Smooth muscle cell (in vitro differentiated cells): ENCODE measurements around the gene CPNE2. TPM values are rescaled to one million over a fixed set of nuclear protein-coding genes. Genes with fewer than 3 reads are reported as not detected.

Experiments used
- DNase-seq: peaks from one replicate; lab custom pipeline; 2025; ENCODE audit not compliant: unreplicated experiment; lab: John Stamatoyannopoulos, UW
- H2AFZ ChIP-seq: fragments of 200-600 bp; sonication (generic); 2 replicates; pipeline ENCODE4 v1.6.0; 2016; ENCODE audit warnings: antibody characterized with exemption, low read depth, mild to moderate bottlenecking
- H3F3A ChIP-seq: fragments of 200-600 bp; sonication (generic); 2 replicates; pipeline ENCODE4 v1.6.0; 2017; ENCODE audit warnings: antibody characterized with exemption, low read depth
- H3K27ac ChIP-seq: fragments of 200-600 bp; sonication (generic); 2 replicates; pipeline ENCODE4 v1.5.1; 2016; ENCODE audit warnings: low read depth, mild to moderate bottlenecking
- H3K27me3 ChIP-seq: fragments of 200-600 bp; sonication (generic); 2 replicates; pipeline ENCODE4 v1.6.1; 2016; ENCODE audit warnings: low read depth, mild to moderate bottlenecking
- H3K36me3 ChIP-seq: fragments of 200-600 bp; sonication (generic); 2 replicates; pipeline ENCODE4 v1.5.1; 2016; ENCODE audit warnings: low read depth
- H3K4me1 ChIP-seq: fragments of 200-600 bp; sonication (generic); 2 replicates; pipeline ENCODE4 v1.5.1; 2016; ENCODE audit warnings: low read depth
- H3K4me2 ChIP-seq: fragments of 200-600 bp; sonication (generic); 2 replicates; pipeline ENCODE4 v1.6.0; 2016; ENCODE audit warnings: mild to moderate bottlenecking
- H3K4me3 ChIP-seq: fragments of 200-600 bp; sonication (generic); 2 replicates; pipeline ENCODE4 v1.5.1; 2016; ENCODE audit warnings: mild to moderate bottlenecking
- H3K79me2 ChIP-seq: fragments of 200-600 bp; sonication (generic); 2 replicates; pipeline ENCODE4 v1.6.0; 2016; ENCODE audit warnings: low read depth, mild to moderate bottlenecking
- H3K9ac ChIP-seq: fragments of 200-600 bp; sonication (generic); 2 replicates; pipeline ENCODE4 v1.6.0; 2016; ENCODE audit warnings: low read depth
- H3K9me3 ChIP-seq: fragments of 200-600 bp; sonication (generic); replicated peaks from 2 replicates; pipeline ENCODE4 v1.5.1; 2016; ENCODE audit warnings: low read depth
- H4K20me1 ChIP-seq: fragments of 200-600 bp; sonication (generic); 2 replicates; pipeline ENCODE4 v1.6.0; 2016; ENCODE audit warnings: low read depth
- WGBS: methylation state at CpG from one replicate; pipeline ENCODE4 v1.1.7; 2016; ENCODE audit warnings: low lambda C conversion rate; 5-methylcytosine and 5-hydroxymethylcytosine counted together
- polyA plus RNA-seq: library from polyadenylated mRNA; unstranded; fragments of >200 nt; fragmentation: Nextera tagmentation; extraction: Ambion mirVana; gene quantifications from 2 replicates; pipeline ENCODE4 v1.2.1, GENCODE V29; 2016
- total RNA-seq: library from RNA; depleted of rRNA; stranded (reverse); fragments of >200 nt; gene quantifications from 2 replicates; pipeline ENCODE4 v1.2.3, GENCODE V29; 2014
- TF ChIP-seq, protein P1 (sequence below): fragments of 200-600 bp; sonication (generic); IDR thresholded peaks from 2 replicates; pipeline ENCODE4 v1.5.1; 2017; ENCODE audit warnings: borderline replicate concordance, mild to moderate bottlenecking, antibody characterized with exemption; ENCODE audit not compliant: insufficient read depth, poor library complexity, severe bottlenecking

The CPNE2 gene
- total and polyA plus RNA-seq, 2 experiments from 2014 or later = 18.2 to 19.8 TPM

DNA sequence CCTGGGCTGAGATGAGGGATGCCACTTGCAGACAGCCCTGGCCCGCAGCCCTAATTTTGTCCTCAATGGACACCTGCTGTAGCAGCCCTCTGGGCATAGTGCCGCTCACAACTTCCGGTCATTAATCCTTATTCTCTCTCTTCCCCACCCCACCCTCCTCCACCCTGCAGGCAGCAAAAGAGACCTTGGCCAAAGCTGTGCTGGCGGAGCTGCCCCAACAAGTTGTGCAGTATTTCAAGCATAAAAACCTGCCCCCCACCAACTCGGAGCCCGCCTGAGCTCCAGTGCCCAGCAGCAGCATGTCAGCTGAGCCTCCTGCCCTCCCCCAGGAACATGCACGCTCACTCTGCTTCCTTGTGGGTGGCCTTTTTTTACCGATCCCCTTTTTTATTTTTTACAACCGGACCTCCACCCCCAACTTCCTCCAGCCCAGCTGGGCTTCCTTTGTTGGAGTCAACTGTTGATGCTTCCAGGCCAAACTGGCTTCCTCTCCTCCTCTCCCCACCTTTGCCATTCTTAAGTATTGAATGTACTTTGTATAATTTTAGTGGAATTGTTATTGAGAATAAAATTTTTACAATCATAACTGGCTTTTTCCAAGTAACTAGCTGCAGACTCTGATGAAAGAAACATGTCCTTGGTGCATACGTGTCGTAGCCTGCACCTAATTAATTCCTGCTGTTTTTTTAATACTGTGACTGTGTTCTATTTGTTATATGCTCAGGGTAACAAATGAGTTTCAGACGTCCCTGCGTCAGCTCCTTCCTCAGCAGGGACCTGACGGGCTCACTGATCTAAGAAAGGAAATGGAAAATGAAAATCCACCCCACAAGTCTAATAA lies 55.2 kb downstream of the CPNE2 start:
- Histone ChIP-seq H3K9me3 (no peaks in the 10 kb centered on the region), H3K9ac (no peak overlapping the region), H3F3A (no peaks in the 10 kb centered on the region), H4K20me1 (no peaks in the 10 kb centered on the region), H3K27ac (no peak overlapping the region), H3K4me3 (no peak overlapping the region), H3K4me2 (no peak overlapping the region), H2AFZ (no peak overlapping the region), H3K4me1 (peaks cover 7% of the 10 kb centered on the region), H3K27me3 (no peaks in the 10 kb centered on the region), H3K79me2 (no peaks in the 10 kb centered on the region), H3K36me3 (no peaks in the 10 kb centered on the region)
- TF ChIP-seq, protein P1, sequence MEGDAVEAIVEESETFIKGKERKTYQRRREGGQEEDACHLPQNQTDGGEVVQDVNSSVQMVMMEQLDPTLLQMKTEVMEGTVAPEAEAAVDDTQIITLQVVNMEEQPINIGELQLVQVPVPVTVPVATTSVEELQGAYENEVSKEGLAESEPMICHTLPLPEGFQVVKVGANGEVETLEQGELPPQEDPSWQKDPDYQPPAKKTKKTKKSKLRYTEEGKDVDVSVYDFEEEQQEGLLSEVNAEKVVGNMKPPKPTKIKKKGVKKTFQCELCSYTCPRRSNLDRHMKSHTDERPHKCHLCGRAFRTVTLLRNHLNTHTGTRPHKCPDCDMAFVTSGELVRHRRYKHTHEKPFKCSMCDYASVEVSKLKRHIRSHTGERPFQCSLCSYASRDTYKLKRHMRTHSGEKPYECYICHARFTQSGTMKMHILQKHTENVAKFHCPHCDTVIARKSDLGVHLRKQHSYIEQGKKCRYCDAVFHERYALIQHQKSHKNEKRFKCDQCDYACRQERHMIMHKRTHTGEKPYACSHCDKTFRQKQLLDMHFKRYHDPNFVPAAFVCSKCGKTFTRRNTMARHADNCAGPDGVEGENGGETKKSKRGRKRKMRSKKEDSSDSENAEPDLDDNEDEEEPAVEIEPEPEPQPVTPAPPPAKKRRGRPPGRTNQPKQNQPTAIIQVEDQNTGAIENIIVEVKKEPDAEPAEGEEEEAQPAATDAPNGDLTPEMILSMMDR = no peak
- no peak for DNase-seq
- whole genome bisulfite sequencing = 61% methylated on average over 14 of the region's 14 CpGs

DNA sequence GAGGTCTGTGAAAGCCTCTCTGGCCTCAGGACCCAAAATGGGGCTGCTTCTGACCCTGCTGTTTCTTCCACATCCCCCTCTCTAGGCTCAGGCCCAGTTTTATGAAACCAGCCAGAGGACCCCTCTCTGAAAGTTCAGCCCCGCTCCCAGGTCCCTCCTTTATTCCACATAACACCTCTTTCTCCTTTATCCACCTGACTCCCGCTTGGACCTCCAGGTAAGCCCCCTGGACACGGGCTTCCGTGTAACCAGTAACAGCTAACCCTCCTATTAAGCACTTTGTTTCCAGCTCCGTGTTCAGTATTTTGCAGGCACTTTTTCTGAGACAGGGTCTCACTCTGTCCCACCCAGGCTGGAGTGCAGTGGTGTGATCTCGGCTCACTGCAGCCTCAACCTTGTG lies 56.1 kb downstream of the CPNE2 start:
- Histone ChIP-seq H3K4me2 (no peak overlapping the region), H3K4me1 (peaks cover 7% of the 10 kb centered on the region), H3F3A (no peaks in the 10 kb centered on the region), H4K20me1 (no peaks in the 10 kb centered on the region), H3K36me3 (no peaks in the 10 kb centered on the region), H3K4me3 (no peak overlapping the region), H3K79me2 (no peaks in the 10 kb centered on the region), H3K27me3 (no peaks in the 10 kb centered on the region), H3K9ac (no peak overlapping the region), H3K9me3 (no peaks in the 10 kb centered on the region), H3K27ac (no peak overlapping the region), H2AFZ (no peak overlapping the region)
- TF ChIP-seq, protein P1 = no peak
- 93% methylated on average over 6 of the region's 6 CpGs for WGBS
- DNase-seq = no peak

- WGBS = 96% methylated on average over 10 of the region's 10 CpGs
Measured at GRCh38 chr16:57149391-57149790, 57.0 kb downstream of the CPNE2 start.

More at GRCh38 chr16:57149391-57149790, 57.0 kb downstream of the CPNE2 start:
- H3F3A ChIP-seq = no peaks in the 10 kb centered on the region
- no peak for DNase-seq
- H3K79me2 ChIP-seq = no peaks in the 10 kb centered on the region
- H3K4me3 ChIP-seq = no peak overlapping the region
- no peak overlapping the region for H3K4me2 ChIP-seq
- H3K36me3 ChIP-seq = no peaks in the 10 kb centered on the region
- no peaks in the 10 kb centered on the region for H3K9me3 ChIP-seq
- no peaks in the 10 kb centered on the region for H3K27me3 ChIP-seq
- H3K27ac ChIP-seq = no peak overlapping the region
- H4K20me1 ChIP-seq = no peaks in the 10 kb centered on the region
- H3K4me1 ChIP-seq = peaks cover 7% of the 10 kb centered on the region
- no peak overlapping the region for H3K9ac ChIP-seq
- TF ChIP-seq, protein P1 = no peak
- H2AFZ ChIP-seq = no peak overlapping the region
